Dermis microvascular lymphatic vessel endothelial cell (primary cell): ENCODE data around the gene SWSAP1. TPM values are rescaled to one million over a fixed set of nuclear protein-coding genes. Genes with fewer than 3 reads are reported as not detected.

Experiments used
- DNase-seq, 2 donors: peaks; one replicate each; pipeline versions ENCODE4 v3.0.0 to v3.0.0-alpha.2; 2010; ENCODE audit warnings: low read depth in 2 of 2
- total RNA-seq: library from RNA; depleted of rRNA; stranded (reverse); fragments of >200 nt; gene quantifications from 2 replicates; pipeline ENCODE4 v1.2.1, GENCODE V29; 2014

Gene SWSAP1
- total RNA-seq, 1 donor from 2014 or later = 1.0 TPM

GRCh38 chr19:11355160-11356073, 19.0 kb upstream of the SWSAP1 start, which contains the start of gene PLPPR2:
Gene PLPPR2, plus strand, starts transcription at chr19:11355432. Its CDS starts 2,242 bp downstream, at chr19:11357674.
- DNase-seq = peak; percentile 63 to 91

GRCh38 chr19:11356074-11356397, 18.4 kb upstream of the SWSAP1 start:
- no peak for DNase-seq

- DNase-seq = no peak
These were observed 17.6 kb upstream of the SWSAP1 start for GRCh38 chr19:11356676-11357550.

- DNase-seq = no peak
These were observed 15.0 kb upstream of the SWSAP1 start for GRCh38 chr19:11359421-11359820.

- DNase-seq = peak; percentile 51 to 62
These were observed 13.3 kb upstream of the SWSAP1 start for GRCh38 chr19:11361037-11361770.

- no peak for DNase-seq
These were observed 12.4 kb upstream of the SWSAP1 start for GRCh38 chr19:11361771-11362731.

- DNase-seq = no peak
These were observed 10.6 kb upstream of the SWSAP1 start for GRCh38 chr19:11363881-11364280.

GRCh38 chr19:11364296-11364904, 10.1 kb upstream of the SWSAP1 start:
- no peak for DNase-seq

- no peak for DNase-seq
These were observed 9.5 kb upstream of the SWSAP1 start for GRCh38 chr19:11364935-11365334.

GRCh38 chr19:11365557-11366117, 8.8 kb upstream of the SWSAP1 start:
- no peak for DNase-seq

- no peak for DNase-seq
These were observed 6.9 kb upstream of the SWSAP1 start for GRCh38 chr19:11367528-11367927.

GRCh38 chr19:11370744-11371143, 3.7 kb upstream of the SWSAP1 start:
- DNase-seq = no peak

GRCh38 chr19:11373166-11373884, 1.1 kb upstream of the SWSAP1 start:
- no peak for DNase-seq

- DNase-seq = no peak
These were observed 507 bp upstream of the SWSAP1 start for GRCh38 chr19:11373885-11374432.

- peak; percentile 51 to 57 for DNase-seq
These were observed 880 bp downstream of the SWSAP1 start for GRCh38 chr19:11375143-11375948.

GRCh38 chr19:11377237-11377636, 2.8 kb downstream of the SWSAP1 start:
- peak in 1 of 2 donors; percentile 44 for DNase-seq

GRCh38 chr19:11377756-11378155, 3.3 kb downstream of the SWSAP1 start:
- no peak for DNase-seq
